Activated naive CD4-positive, alpha-beta T cell treated with Interleukin-2 at 50 U/mL for 16 hours (primary cell): ENCODE data around the gene NCOR1.
A peak's percentile ranks its signal among the peaks of the same experiment; 100 is the strongest.

Experiments
- DNase-seq: peaks from one replicate; pipeline ENCODE4 v3.0.0-alpha.2; 2020

NCOR1 gene

GRCh38 chr17:16025202-16025601, 190.1 kb downstream of the NCOR1 start:
- DNase-seq: no peak

- no peak for DNase-seq
These were observed 191.5 kb downstream of the NCOR1 start for GRCh38 chr17:16023881-16024280.

- DNase-seq: no peak
These were observed 196.0 kb downstream of the NCOR1 start for GRCh38 chr17:16019347-16019746.

- DNase-seq: no peak
These were observed 201.4 kb downstream of the NCOR1 start for GRCh38 chr17:16013943-16014407.

GRCh38 chr17:16007439-16007838, 207.9 kb downstream of the NCOR1 start:
- DNase-seq: no peak

- DNase-seq: no peak
These were observed 209.7 kb downstream of the NCOR1 start for GRCh38 chr17:16005636-16006035.

- DNase-seq: no peak
These were observed 211.5 kb downstream of the NCOR1 start for GRCh38 chr17:16003841-16004240.

GRCh38 chr17:16002708-16003260, 212.6 kb downstream of the NCOR1 start:
- no peak for DNase-seq

- DNase-seq: no peak
These were observed 214.0 kb downstream of the NCOR1 start for GRCh38 chr17:16001226-16001897.

GRCh38 chr17:15999974-16000827, 215.1 kb downstream of the NCOR1 start:
- no peak for DNase-seq

GRCh38 chr17:15999141-15999973, 216.0 kb downstream of the NCOR1 start, which contains the start of the genes TTC19 and ZSWIM7:
TSS of gene TTC19 (plus strand) at chr17:15999824. CDS start at chr17:15999849, 25 bp downstream.
TSS of gene ZSWIM7 (minus strand) at chr17:15999704. CDS start at chr17:15999594, 110 bp downstream.
- peak; percentile 94 for DNase-seq

GRCh38 chr17:15998031-15998562, 217.2 kb downstream of the NCOR1 start:
- no peak for DNase-seq

GRCh38 chr17:15996322-15996721, 219.0 kb downstream of the NCOR1 start:
- no peak for DNase-seq

- DNase-seq: no peak
These were observed 233.4 kb downstream of the NCOR1 start for GRCh38 chr17:15981646-15982580.

- peak; percentile 39 for DNase-seq
These were observed 234.1 kb downstream of the NCOR1 start for GRCh38 chr17:15981208-15981607.
